ENCODE data around the gene PDZRN4.

The PDZRN4 gene

DNA sequence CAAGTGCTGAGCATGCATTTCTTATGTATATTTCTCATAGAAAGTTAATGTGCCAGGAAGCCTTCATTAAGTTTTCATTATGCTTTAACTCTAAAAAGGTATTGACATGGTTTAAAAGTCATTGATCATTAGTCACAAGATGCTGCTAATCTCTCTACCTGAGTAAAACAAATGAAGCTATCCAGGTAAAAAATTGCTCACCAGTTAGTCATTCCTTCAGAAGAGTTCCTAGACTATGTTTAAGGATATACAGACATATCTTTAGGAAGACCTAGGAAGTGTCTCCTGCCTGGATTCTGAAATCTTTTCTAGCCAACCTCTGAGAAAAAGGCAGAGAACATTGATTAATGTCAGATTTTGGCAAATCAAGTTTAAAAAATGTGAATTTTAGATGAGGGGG lies 274.2 kb downstream of the PDZRN4 start:
- peaks cover 5% of the 10 kb centered on the region for H3K4me1 ChIP-seq (ENCODE audit: control insufficient read depth, insufficient read depth, low read length)
- no peaks in the 10 kb centered on the region for H3K9me3 ChIP-seq (ENCODE audit: control insufficient read depth, low read length)
- H3K4me3 ChIP-seq (ENCODE audit: insufficient read depth, low read depth, low read length), result no peak overlapping the region
- no peaks in the 10 kb centered on the region for H3K27me3 ChIP-seq (ENCODE audit: control insufficient read depth, insufficient read depth, low read length, poor library complexity, severe bottlenecking)
- no peaks in the 10 kb centered on the region for H3K36me3 ChIP-seq (ENCODE audit: control insufficient read depth, insufficient read depth, low read length)
- H3K27ac ChIP-seq (ENCODE audit: insufficient read depth, low read depth, low read length, poor library complexity, severe bottlenecking), result no peak overlapping the region

DNA sequence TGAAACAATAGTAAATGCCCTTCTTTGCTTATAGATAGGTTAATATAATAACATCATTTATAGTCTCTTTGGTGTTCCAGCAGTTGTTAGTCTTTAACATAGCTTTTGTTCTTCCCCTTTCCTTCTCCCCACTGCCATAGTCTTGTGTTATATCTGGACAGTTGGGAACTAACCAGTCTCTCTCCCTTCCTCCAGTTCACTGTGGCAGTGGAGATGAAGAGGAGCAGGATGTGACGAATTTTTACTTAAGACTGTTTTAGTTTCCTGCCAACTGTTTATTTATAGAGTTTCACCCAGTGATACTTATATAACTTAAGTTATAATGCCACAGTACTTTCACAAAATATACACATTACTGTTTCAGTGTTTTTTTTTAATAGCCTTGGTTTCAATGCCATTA lies 277.4 kb downstream of the PDZRN4 start:
- whole genome bisulfite sequencing, 2 experiments, result 67% methylated on average over 1 of the region's 1 CpG; no CpG with 5 or more reads in 1 of the 2 experiments
- Histone ChIP-seq H3K9me3 (ENCODE audit: control insufficient read depth, low read length) (no peaks in the 10 kb centered on the region), H3K4me3 (ENCODE audit: insufficient read depth, low read depth, low read length) (no peak overlapping the region), H3K27me3 (ENCODE audit: control insufficient read depth, insufficient read depth, low read length, poor library complexity, severe bottlenecking) (no peaks in the 10 kb centered on the region), H3K36me3 (ENCODE audit: control insufficient read depth, insufficient read depth, low read length) (no peaks in the 10 kb centered on the region), H3K27ac (ENCODE audit: insufficient read depth, low read depth, low read length, poor library complexity, severe bottlenecking) (no peak overlapping the region), H3K4me1 (ENCODE audit: control insufficient read depth, insufficient read depth, low read length) (peaks cover 5% of the 10 kb centered on the region)

DNA sequence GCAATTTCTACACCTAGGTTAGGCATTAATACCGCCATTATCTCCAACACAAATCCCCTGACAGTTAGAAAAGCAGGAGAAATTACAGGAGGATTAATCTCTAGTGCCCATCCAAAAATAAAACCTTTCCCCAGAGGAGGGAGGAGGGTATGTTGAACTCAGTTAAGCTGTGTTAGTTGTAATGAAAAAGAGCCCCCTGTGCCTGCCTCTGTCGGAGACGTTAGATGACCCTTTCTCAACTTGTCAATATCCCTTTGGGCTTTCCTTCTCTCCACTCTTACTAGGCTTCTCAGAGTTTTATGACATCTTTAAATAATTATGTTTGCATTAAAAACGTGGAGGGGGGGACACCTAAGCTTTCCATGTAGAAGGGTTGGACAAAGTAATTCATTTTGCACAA lies 278.2 kb downstream of the PDZRN4 start:
- H3K27me3 ChIP-seq (ENCODE audit: control insufficient read depth, insufficient read depth, low read length, poor library complexity, severe bottlenecking), result no peaks in the 10 kb centered on the region
- no peak overlapping the region for H3K27ac ChIP-seq (ENCODE audit: insufficient read depth, low read depth, low read length, poor library complexity, severe bottlenecking)
- H3K4me1 ChIP-seq (ENCODE audit: control insufficient read depth, insufficient read depth, low read length), result peaks cover 5% of the 10 kb centered on the region
- H3K4me3 ChIP-seq (ENCODE audit: insufficient read depth, low read depth, low read length), result no peak overlapping the region
- H3K9me3 ChIP-seq (ENCODE audit: control insufficient read depth, low read length), result no peaks in the 10 kb centered on the region
- H3K36me3 ChIP-seq (ENCODE audit: control insufficient read depth, insufficient read depth, low read length), result no peaks in the 10 kb centered on the region
- WGBS, 2 experiments, result 62 to 100% methylated on average over 1 to 3 of the region's 4 CpGs

DNA sequence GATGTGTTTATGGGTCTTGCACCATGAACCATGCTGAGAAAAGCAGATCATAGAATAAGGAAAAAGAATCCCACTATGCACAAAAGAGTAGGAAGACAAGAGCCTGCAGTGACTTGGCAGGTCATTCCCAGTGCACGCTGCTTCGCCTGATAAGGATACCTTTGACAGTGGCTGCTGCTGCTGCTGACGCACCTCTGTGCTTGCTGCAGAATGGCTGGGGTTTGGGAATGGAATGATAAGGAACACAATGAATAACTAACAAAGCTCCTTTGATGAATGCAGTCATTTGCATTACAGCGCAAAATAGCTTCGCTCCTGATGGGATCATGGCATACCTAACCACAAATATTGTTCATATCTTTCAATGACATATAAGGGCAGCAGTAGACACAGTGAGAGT lies 278.7 kb downstream of the PDZRN4 start:
- Histone ChIP-seq H3K4me1 (ENCODE audit: control insufficient read depth, insufficient read depth, low read length) (peaks cover 5% of the 10 kb centered on the region), H3K27me3 (ENCODE audit: control insufficient read depth, insufficient read depth, low read length, poor library complexity, severe bottlenecking) (no peaks in the 10 kb centered on the region), H3K27ac (ENCODE audit: insufficient read depth, low read depth, low read length, poor library complexity, severe bottlenecking) (no peak overlapping the region), H3K9me3 (ENCODE audit: control insufficient read depth, low read length) (no peaks in the 10 kb centered on the region), H3K4me3 (ENCODE audit: insufficient read depth, low read depth, low read length) (no peak overlapping the region), H3K36me3 (ENCODE audit: control insufficient read depth, insufficient read depth, low read length) (no peaks in the 10 kb centered on the region)
- 70 to 75% methylated on average over 5 of the region's 5 CpGs for WGBS, 2 experiments

DNA sequence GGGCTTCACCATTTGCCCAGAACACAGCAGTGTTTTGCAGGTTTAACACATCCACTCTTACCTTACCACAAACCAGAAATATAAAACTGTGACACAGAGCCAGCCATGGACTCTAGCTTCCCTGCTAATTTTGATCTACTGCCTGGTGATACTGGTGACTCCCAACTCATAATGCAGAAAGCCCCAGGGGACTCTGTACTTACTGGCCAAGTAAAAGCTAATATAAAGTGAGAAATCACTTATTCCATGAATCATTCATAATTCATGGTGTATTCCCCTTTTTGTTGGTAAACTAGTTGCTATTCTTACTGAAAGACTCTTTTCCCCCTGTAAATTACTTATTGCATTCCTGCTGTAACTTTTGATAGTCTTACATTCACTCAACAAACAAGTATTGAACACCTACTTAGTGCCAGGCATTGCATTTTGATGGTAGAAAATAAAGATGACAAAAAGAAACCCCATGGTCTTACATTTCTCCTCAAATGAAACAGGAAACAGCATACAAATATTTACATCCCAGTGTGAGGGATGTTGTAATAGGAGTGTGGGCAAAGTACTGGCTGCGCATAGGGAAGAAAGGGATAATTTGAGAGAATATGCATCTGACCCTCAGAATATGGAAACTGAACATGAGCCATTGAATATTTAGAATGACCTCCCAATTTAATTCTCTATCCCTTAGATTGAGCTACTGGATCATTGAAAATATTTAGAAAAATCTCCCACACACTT lies 279.6 kb downstream of the PDZRN4 start:
- Histone ChIP-seq H3K27ac (ENCODE audit: insufficient read depth, low read depth, low read length, poor library complexity, severe bottlenecking) (no peak overlapping the region), H3K9me3 (ENCODE audit: control insufficient read depth, low read length) (no peaks in the 10 kb centered on the region), H3K4me1 (ENCODE audit: control insufficient read depth, insufficient read depth, low read length) (peaks cover 5% of the 10 kb centered on the region), H3K27me3 (ENCODE audit: control insufficient read depth, insufficient read depth, low read length, poor library complexity, severe bottlenecking) (no peaks in the 10 kb centered on the region), H3K4me3 (ENCODE audit: insufficient read depth, low read depth, low read length) (no peak overlapping the region), H3K36me3 (ENCODE audit: control insufficient read depth, insufficient read depth, low read length) (no peaks in the 10 kb centered on the region)
- 100% methylated on average over 1 of the region's 1 CpG for WGBS, 2 experiments

DNA sequence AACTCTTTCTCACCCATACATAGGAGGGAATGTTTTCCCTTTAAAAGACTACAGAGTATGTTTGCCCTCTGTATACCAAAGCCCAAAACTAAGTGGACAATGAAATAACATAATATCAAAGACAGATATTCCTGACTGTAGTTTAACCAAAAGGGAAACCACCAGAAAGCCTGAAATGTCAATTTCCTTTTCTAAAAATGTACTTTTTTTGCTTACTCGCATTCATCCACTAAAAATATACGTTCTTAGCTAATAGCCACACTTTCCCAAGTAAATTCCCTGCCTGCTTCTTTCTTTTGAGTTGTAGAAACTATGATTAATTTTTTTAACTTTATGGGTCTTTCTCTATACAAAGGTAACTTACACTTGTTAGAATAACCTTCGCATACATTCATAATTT lies 280.2 kb downstream of the PDZRN4 start:
- Histone ChIP-seq H3K36me3 (ENCODE audit: control insufficient read depth, insufficient read depth, low read length) (no peaks in the 10 kb centered on the region), H3K27me3 (ENCODE audit: control insufficient read depth, insufficient read depth, low read length, poor library complexity, severe bottlenecking) (no peaks in the 10 kb centered on the region), H3K27ac (ENCODE audit: insufficient read depth, low read depth, low read length, poor library complexity, severe bottlenecking) (no peak overlapping the region), H3K9me3 (ENCODE audit: control insufficient read depth, low read length) (no peaks in the 10 kb centered on the region), H3K4me1 (ENCODE audit: control insufficient read depth, insufficient read depth, low read length) (peaks cover 5% of the 10 kb centered on the region), H3K4me3 (ENCODE audit: insufficient read depth, low read depth, low read length) (no peak overlapping the region)
- WGBS, 2 experiments, result 78 to 95% methylated on average over 1 to 3 of the region's 3 CpGs

DNA sequence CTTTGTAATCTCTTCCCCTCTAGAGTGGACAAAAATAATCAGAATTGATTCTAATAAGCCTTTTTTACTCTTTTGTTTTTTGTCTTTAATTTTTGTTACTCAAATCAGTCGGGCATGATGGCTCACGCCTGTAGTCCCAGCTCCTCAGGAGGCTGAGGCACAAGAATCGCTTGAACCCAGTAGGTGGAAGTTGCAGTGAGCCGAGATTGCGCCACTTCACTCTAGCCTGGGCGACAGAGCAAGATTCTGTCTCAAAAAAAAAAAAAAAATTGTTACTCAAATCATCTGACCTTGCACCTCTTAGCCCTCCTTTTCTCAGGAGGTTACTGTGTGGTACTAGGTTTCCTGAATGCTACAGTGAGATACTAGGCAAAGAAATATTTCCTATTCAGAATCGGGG lies 280.6 kb downstream of the PDZRN4 start:
- H3K4me1 ChIP-seq (ENCODE audit: control insufficient read depth, insufficient read depth, low read length), result peaks cover 5% of the 10 kb centered on the region
- WGBS, 2 experiments, result 85 to 87% methylated on average over 7 of the region's 7 CpGs
- H3K27me3 ChIP-seq (ENCODE audit: control insufficient read depth, insufficient read depth, low read length, poor library complexity, severe bottlenecking), result no peaks in the 10 kb centered on the region

DNA sequence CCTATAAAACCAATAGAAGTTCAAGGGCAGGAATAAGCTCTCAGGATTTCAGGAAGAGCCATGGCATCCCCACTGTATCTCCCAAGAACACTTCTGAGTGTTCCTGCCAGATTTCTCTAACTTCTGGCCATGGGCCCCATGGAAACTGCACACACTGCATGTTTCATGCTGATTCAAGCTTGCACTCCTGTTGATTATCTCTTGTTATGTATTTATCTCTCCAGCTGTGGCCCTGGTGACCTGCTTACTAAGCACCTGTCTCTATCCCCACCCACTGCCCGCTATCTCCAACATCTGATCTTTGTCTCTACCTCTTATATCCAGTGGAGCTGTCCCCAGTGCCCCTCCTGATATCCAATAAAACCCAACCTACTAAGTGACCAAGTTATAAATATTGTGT lies 285.3 kb downstream of the PDZRN4 start:
- H3K27me3 ChIP-seq (ENCODE audit: control insufficient read depth, insufficient read depth, low read length, poor library complexity, severe bottlenecking), result no peaks in the 10 kb centered on the region
- H3K4me1 ChIP-seq (ENCODE audit: control insufficient read depth, insufficient read depth, low read length), result no peaks in the 10 kb centered on the region
- WGBS, 2 experiments, result 92 to 93% methylated on average over 1 of the region's 1 CpG
- no peaks in the 10 kb centered on the region for H3K36me3 ChIP-seq (ENCODE audit: control insufficient read depth, insufficient read depth, low read length)
- no peaks in the 10 kb centered on the region for H3K9me3 ChIP-seq (ENCODE audit: control insufficient read depth, low read length)
- H3K4me3 ChIP-seq (ENCODE audit: insufficient read depth, low read depth, low read length), result no peak overlapping the region
- H3K27ac ChIP-seq (ENCODE audit: insufficient read depth, low read depth, low read length, poor library complexity, severe bottlenecking), result no peak overlapping the region

More for the DNA sequence above, 280.6 kb downstream of the PDZRN4 start:
- Histone ChIP-seq H3K4me3 (ENCODE audit: insufficient read depth, low read depth, low read length) (no peak overlapping the region), H3K36me3 (ENCODE audit: control insufficient read depth, insufficient read depth, low read length) (no peaks in the 10 kb centered on the region), H3K9me3 (ENCODE audit: control insufficient read depth, low read length) (no peaks in the 10 kb centered on the region), H3K27ac (ENCODE audit: insufficient read depth, low read depth, low read length, poor library complexity, severe bottlenecking) (no peak overlapping the region)

DNA sequence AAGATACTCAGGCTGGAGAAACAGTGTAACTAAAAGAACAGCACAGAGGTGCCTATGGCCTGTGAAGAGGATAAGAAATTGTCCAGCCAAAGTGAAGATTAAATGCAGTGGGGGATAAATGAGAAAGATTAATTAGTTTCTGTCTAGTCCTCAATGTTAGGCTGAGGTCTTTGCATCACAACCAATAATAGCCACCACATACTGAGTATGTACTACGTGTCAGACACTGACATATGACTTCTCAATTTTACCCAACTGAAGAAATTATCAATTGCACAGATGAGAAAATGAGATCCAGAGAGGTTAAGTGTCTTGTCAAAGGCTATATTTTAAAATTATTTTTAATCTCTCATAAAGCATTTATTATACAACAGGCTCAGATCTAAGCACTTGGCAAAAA lies 285.9 kb downstream of the PDZRN4 start:
- no peak overlapping the region for H3K27ac ChIP-seq (ENCODE audit: insufficient read depth, low read depth, low read length, poor library complexity, severe bottlenecking)
- WGBS, 2 experiments, result 71 to 93% methylated on average over 1 of the region's 1 CpG
- H3K9me3 ChIP-seq (ENCODE audit: control insufficient read depth, low read length), result no peaks in the 10 kb centered on the region

DNA sequence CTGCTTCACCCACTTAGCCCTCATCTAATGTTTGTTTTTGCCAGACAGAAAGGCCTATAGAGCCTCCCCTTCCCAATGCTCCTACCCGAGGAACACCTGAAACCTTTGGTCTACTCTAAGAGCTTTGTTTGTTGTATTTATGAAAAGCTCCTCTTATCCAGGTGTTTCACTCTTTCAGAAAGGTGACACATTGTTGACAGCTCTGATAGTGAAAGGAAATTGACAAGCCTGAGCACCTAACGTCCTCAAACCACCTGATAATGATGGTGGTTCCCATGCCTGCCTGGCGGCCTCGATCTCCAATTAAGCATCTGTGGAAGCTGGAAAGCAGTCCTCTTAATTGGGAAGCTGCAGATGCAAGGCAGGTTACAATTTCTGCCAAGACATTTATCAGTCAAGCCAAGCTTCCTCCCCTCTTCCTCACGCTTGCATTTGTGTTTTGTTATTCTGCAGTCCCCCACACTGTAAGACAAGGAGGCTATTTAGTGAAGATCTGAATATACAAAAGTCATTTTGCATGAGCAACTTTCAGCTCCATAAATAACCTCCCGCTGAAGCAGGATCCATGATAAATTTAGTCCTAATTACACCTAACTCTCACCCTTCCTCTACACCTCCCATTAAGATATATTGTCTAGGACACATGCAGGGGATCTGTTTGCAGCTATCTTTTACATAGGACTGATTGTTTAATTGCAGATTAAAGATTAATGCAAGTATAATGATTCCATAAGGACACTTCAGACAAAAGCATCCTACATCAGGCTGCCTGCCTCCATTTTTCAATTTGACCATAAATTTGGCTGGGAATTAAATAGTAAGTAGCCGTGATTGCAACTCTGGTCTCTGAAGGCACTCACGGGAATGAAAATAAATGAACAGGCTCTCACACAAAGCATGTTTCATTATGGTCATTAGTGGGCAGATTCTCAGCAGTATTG lies 288.6 kb downstream of the PDZRN4 start:
- H3K9me3 ChIP-seq (ENCODE audit: control insufficient read depth, low read length), result no peaks in the 10 kb centered on the region
- no peak overlapping the region for H3K4me3 ChIP-seq (ENCODE audit: insufficient read depth, low read depth, low read length)
- WGBS, 2 experiments, result 80 to 83% methylated on average over 7 to 8 of the region's 8 CpGs
- H3K27ac ChIP-seq (ENCODE audit: insufficient read depth, low read depth, low read length, poor library complexity, severe bottlenecking), result no peak overlapping the region
- H3K4me1 ChIP-seq (ENCODE audit: control insufficient read depth, insufficient read depth, low read length), result no peaks in the 10 kb centered on the region
- H3K36me3 ChIP-seq (ENCODE audit: control insufficient read depth, insufficient read depth, low read length), result no peaks in the 10 kb centered on the region
- no peaks in the 10 kb centered on the region for H3K27me3 ChIP-seq (ENCODE audit: control insufficient read depth, insufficient read depth, low read length, poor library complexity, severe bottlenecking)

More for the DNA sequence above, 285.9 kb downstream of the PDZRN4 start:
- H3K4me1 ChIP-seq (ENCODE audit: control insufficient read depth, insufficient read depth, low read length), result no peaks in the 10 kb centered on the region
- H3K4me3 ChIP-seq (ENCODE audit: insufficient read depth, low read depth, low read length), result no peak overlapping the region
- H3K36me3 ChIP-seq (ENCODE audit: control insufficient read depth, insufficient read depth, low read length), result no peaks in the 10 kb centered on the region
- no peaks in the 10 kb centered on the region for H3K27me3 ChIP-seq (ENCODE audit: control insufficient read depth, insufficient read depth, low read length, poor library complexity, severe bottlenecking)

Data from ectodermal cell (in vitro differentiated cells).